Vagina (tissue), 2 donors: ENCODE measurements around the gene GKN1.

Experiments used
- CTCF ChIP-seq, 3 experiments: fragments of 450-650 bp in 2 of 3; fragments of 200-600 bp in 1 of 3; sonication (generic) in 1 of 3; IDR thresholded peaks; one replicate each; pipeline ENCODE4 v1.5.1; 2017 to 2019; ENCODE audit warnings: antibody characterized with exemption in 3 of 3, mild to moderate bottlenecking in 2 of 3, moderate library complexity in 2 of 3
- POLR2A ChIP-seq, 2 donors: fragments of 450-650 bp; IDR thresholded peaks; one replicate each; pipeline ENCODE4 v1.6.1; 2017; ENCODE audit warnings: antibody characterized with exemption in 2 of 2, mild to moderate bottlenecking in 2 of 2, moderate library complexity in 2 of 2
- POLR2AphosphoS5 ChIP-seq, 2 donors: sonication (generic); formaldehyde crosslinking; IDR thresholded peaks; one replicate each; pipeline ENCODE4 v1.9.0; 2017; ENCODE audit warnings: antibody characterized with exemption in 2 of 2, mild to moderate bottlenecking in 2 of 2, low read depth in 1 of 2; ENCODE audit not compliant: insufficient read depth in 1 of 2

GRCh38 chr2:68961380-68961779, 13.1 kb upstream of the GKN1 start:
- TF ChIP-seq CTCF (IDR thresholded peaks at IDR 0.05) (no peak), POLR2A (IDR thresholded peaks at IDR 0.05) (no peak), POLR2AphosphoS5 (IDR thresholded peaks at IDR 0.05; ENCODE audit: insufficient read depth in 1 of 2, low read depth in 1 of 2) (no peak)
